NCI-H82 treated with DMSO at 0.1 percent for 48 hours (cell line): ENCODE measurements around the gene PREP.
A peak's percentile ranks its signal among the peaks of the same experiment; 100 is the strongest.

Source experiments
- DNase-seq: peaks from one replicate; lab custom pipeline; 2025; ENCODE audit not compliant: unreplicated experiment; lab: John Stamatoyannopoulos, UW

Gene PREP

DNA sequence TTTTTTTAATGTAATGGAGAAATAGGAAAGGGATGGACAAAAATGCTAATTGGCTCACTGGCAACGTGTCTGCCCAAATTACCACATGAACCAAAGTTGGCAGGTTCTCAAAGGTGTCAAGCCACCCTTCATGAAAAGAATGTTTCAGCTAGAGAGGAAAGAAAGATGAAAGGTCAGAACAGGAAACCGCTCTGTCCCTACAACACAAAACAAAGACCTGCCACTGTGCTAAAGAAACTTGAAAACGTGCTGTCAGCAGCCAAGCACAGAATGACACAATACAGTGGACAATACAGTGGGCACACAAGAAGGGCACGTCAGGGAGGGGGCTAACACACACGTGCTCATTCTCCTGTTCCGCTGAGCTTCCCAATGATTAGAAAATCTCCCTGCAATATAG is 4.9 kb downstream of the PREP start:
- DNase-seq = no peak

DNA sequence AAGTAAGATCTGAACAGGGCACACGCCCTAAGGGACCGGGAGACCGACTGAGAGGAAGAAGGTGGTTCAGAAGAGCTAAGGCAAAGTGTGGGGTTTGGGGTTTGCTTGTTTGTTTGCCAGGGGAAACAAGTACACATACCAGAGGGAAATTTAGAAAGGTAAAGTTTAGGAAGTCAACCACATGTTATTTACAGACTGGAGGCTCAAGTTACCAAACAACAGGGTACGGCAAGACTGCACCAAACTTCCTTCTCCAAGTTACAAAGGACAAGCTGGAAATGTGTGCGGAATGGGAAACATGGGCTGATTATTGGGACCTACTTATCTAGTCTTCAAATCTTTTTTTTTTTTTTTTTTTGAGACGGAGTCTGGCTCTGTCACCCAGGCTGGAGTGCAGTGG is 11.2 kb downstream of the PREP start:
- no peak for DNase-seq

DNA sequence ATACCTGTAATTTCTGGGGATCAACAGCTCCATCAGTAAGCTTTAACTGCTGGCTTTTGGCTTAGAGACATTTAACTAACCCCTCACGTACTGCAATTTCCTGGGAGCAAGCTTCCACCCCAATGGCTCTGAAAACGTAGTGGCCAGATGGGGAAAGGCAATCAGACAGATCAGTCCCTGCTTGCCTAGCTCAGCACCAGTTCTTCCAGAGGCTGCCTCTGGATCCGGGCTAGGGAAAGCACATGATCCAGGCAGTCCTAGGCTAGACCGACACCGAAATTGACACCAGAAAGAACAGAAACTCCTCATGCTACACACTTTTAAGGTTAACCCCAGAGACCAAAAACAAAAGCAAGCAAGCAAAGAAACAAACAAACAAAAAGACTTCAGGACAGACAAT is 13.3 kb downstream of the PREP start:
- no peak for DNase-seq

DNA sequence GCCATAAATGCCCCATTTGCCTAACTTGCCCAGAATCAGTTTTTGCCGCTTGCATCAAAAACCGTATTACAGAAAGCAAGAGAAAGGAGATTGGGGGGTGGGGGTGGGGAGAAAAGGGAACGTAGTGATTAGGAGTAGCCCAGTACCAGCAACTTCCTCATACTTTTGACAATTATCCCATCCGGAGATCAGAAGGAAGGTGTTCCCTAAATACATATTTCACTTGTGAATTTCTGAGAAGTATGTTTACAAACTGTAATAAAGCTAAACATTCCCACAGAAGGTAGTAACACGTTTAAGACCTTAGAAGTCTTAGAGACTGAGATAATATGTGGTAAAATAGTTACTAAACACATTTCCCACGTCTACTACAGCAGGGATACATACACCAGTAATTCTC is 14.5 kb downstream of the PREP start:
- DNase-seq = no peak

DNA sequence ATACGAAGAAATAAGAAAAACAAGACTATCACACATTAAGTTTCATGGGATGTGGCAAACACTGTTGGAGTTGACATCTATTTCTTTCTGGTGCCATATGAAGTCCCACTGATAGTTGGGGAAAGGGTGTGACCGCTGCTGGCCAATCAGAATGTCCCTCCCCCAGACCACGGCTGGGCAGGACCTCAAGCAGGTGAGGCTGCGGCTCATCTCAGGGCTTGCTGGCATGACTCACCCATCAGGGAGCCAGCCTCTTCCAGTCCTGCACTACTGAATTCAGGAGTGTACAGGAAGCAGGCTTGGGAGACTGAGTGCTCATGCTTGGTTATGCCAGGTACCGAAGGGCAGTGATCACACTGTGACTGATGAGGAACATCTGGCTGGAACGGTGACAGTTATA is 18.9 kb downstream of the PREP start:
- no peak for DNase-seq

DNA sequence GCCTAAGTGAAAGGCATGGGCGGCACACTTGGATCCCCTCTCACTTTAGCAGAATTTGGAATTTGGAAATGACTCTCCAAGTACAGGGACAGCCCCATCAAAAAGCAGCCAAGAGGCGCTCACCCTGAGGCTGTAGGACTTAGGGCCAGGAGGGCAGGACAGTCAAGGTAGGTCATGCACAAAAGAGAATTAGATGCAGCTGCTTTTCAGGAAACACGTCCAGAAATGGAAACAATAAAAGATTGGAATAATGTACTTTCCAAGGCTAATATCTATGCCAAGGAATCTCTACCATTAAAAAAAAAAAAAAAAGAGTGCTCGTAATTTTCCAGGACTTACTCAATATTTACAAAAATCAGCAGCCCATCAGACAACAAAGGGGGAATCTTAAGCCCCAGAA is 19.9 kb downstream of the PREP start:
- no peak for DNase-seq

DNA sequence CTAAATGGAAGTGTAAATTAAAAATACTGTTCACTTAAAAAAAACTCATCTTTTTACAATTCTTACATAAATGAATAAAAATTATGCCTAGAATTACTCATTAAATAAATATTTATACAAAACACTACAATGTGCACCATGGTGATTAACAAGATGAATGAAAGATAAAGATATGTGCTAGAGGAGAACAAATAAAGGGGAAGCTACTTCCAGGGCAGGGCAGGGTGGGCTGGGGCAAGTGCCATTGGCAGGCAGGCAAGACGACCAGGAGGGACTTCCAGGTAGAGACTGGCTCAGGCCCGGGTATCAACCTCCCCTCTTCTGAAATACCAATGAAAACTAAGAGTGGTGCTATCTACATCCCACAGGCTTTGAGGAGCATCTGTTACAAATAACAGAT is 20.4 kb downstream of the PREP start:
- no peak for DNase-seq

DNA sequence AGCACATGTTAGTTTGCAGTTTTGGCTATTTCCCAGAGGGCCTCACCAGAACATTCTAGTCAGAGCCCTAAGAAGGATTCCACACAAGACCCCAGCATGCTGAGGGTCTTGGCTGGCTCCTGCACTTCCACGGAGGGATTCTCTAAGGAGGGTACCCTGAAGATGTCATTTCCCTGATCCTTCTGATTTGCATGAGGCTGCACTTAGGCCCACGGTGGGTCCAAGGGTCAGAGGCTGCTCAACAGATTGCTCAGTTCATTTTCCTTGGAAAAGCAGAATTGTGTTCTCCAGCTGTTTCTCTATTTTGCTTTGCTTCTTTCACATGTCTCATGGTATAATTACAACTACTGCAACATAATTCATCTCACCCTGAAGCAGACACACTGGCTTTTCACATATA is 22.2 kb downstream of the PREP start:
- no peak for DNase-seq

DNA sequence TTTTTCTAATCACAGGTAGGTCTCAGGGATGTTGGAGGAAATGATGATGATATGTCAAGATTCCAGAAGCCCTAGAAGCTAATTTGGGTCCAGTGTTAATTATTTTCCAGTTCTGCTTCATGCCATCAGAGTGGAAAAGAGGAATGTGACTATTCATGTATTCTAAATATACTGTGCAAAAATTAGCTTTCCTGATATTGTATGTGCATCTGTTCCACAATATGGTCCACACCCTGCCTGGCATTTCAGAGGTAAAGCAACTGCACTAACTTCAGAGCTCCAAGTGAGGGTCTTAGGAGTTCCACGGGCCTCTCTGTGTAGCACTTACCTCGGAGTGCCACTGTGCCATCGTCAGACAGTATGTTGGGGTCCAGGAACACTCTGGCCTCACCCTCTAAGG is 27.1 kb downstream of the PREP start:
- no peak for DNase-seq

DNA sequence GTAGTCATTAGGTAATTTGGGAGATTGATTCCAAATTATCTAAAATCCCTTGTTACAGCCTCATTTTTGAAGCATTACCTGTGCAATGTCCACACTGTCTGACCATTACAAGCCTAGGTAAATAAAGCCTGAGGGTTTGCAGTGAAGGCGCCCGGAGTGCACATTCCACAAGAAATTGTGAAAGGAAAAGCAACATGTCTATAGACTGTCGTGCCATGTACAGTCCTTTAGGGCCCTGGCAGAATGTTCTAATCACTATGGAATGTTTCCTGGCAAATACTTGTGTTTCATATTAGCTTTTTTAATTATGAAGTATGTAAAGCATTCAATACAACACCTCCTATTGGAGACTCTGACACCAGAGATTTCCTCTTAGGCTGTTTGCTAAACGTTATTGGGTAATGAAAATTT is 28.9 kb downstream of the PREP start:
- no peak for DNase-seq

DNA sequence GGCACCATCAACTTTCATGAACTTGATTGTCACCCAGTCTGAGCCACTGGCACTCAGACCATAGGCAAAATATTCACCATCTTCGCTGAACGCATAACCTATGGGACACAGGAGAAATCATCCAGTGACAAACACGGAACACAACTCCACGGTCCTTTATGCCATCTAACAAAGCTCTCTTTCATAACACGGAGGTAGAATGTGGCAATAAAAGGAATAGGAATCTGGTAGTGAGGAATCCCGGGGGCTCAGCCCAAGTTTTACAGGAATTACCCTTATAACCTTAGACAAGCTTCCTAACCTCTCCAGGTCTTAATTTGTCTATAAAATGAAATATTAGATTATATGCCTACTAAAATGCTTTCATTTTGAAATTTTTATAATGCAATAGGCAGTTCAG is 29.4 kb downstream of the PREP start:
- no peak for DNase-seq

DNA sequence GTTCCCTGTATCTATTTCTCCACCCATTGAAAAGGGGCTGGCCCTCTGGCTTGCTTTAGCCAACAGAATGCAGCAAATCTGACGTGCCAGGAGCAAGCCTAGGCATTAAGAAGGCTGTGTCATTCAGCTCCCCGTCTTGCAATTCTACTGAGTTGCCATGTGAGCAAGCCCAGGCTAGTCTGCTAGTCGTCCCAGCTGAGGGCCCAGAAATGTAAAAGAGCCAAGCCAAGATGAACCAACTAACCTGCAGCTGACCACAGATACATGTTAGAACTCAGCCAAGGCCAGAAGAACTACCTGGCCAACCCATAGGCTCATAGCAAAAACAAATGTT is 30.1 kb downstream of the PREP start:
- DNase-seq = no peak

DNA sequence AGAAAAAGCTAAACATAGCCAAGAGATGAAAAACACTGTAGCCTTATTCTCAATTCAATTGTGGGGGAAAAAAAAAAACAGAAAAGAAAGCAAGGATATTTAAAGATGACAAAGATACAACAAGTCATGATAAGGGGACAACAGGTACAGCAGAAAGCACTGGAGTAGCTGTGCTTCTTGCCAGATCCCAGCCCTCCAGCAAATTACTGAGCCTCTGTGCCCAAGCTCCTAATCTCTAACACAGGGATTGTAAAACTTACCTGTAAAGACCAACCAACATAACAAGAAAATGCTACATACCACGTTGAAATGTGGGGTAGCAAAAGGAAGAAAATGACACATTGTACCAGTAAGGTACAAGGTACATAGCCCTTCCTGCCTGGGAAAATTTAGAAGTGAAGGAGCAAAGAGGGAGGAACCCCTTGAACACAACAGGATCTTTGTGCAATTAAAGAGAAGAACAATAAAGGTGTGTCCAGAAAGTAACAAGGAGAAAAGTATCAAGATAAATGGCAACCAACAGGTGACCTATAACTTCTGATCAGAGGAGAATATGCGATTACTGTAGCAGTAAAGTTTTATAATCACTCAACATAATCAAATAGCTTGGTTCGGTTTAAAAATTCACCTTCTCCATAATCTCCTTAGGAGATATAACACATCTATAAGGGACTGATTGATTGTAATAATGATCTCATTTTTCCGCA is 30.6 kb downstream of the PREP start:
- no peak for DNase-seq

DNA sequence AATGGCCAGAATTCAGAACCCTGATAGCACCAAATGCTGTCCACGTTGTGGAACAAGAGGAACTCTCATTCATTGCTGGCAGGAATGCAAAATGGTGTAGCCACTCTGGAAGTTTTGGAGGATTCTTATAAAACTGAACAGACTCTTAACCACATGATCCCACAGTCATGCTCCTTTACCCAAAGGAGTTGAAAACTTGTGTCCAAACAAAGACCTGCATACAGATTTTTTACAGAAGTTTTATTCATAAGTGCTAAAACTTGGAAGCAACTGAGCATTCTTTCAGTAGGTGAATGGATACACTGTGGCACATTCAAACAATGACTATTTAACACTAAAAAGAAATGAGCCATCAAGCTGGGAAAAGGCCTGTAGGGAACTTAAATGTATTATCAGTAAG is 32.5 kb downstream of the PREP start:
- DNase-seq = no peak

DNA sequence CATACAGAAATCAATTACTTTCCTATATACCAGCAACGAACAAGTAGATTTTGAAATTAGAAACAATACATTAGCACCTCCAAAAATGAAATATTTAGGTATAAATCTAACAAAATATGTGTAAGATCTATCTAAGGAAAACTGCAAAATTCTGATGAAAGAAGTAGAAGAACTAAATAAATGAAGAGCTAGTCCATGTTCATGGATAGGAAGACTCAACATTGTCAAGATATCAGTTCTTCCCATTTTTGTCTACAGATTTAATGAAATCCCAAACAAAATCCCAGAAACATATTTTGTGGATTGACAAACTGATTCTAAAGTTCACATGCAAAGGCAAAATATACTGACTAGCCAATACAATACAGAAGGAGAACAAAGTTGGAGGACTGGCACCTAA is 33.7 kb downstream of the PREP start:
- no peak for DNase-seq

DNA sequence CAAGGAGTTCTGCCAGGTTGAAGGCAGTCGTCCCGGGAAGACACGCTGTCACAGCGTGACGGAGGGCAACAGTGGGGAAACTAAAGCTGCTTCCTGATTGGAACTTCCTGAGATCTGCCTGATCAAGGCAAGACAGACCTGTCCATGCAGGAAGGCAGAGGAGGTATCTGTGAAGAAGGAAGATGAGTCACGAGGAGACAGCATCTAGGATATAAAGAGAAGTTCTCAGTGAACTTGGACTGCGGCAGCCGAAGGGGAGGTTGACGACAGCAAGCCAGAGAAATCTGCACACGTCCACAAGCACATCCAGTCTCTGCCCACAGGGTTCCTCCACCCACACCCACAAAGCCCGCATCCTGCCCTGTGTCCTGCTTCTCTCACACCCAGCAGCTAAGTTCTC is 38.6 kb downstream of the PREP start:
- DNase-seq = no peak

DNA sequence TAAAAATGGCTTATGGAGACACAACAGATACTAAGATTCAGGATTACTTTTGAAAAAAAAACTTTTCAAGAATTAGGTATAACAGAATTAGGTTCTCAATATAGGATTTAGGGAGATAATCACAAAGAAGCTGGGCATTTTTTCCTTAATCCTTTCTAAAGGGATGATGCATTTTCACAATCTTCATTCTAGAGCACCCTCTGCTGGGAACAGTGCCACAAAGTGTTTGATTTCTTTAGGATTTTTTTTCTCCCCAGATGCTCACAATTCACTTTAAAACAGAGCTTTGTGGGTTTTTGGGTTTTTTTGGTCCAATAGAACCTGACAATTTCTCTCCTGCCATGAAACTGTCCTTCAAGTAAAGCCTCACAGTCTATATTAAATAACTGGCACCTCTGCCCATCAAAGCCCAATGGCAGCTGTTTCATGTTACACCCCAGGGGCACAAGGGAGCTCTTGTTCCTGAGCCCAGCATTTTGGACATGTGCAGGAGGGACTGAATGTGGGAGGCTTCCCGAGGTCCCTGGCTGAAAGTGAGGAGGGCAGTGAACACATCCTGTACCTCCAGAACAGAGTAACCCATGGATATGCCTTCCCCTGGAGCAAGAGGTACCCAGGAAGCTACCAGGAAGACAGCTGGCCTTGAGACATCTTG is 39.7 kb downstream of the PREP start:
- DNase-seq = peak; percentile 40

DNA sequence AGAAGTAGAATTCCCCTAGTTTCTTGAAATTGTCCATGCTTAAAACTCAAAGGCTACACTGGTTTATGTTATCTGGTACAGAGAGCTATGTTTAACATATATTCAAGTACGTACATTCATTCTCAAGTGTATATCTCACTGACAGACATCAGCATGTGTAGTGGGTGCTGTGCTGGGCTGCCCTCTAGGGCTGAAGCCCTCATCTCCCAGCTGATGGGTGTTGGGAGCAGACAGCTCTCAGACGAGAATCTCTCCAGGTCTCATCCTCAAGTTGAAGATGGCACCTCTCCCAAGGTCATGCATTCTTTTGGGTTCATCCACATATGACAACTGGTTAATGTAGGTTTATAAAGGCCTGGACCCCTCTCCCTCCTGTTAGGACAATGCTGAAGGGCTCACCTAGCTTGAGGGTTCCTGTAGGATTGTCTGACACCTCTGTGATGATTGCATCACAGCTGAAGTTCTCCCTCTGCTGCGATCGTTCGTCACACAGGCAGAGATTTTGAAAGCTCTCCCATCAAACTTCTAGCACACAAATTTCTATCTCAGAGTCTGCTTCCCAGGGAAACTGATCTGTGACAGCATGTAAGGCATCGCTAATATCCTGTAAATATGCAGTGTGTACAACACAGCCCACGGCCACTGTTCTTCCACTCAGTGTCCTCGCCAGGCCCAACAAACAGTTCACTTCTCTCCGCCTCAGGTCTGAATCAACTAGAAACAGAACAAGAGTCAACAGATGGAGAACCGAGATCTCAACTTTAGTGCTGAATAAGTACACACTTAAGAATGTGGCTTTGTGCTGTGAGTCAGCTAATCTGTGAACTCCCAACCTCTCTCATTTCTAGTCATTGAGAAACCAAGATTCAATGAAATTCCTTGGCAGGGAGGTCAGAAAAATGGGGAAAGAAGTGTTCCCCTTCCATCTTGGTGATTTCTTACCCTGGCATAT is 43.2 kb downstream of the PREP start:
- no peak for DNase-seq

DNA sequence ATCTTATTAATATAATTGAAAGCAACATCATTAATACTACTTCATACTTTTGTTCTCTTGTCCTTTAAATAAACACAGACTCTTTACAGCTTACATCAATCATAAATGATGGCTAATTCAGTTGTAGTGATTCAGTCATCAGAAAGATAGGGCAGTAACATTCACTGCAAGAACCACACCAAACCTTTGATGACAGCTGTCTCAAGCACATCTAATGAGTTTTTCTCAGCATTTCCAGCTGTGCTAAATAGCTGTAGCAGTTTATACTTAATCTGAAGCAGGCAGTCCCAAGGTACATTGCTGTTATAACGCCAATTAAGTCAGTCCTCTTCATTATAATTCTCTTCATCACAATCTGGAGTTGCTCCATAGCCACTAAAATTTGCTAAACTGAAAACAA is 45.7 kb downstream of the PREP start:
- no peak for DNase-seq

DNA sequence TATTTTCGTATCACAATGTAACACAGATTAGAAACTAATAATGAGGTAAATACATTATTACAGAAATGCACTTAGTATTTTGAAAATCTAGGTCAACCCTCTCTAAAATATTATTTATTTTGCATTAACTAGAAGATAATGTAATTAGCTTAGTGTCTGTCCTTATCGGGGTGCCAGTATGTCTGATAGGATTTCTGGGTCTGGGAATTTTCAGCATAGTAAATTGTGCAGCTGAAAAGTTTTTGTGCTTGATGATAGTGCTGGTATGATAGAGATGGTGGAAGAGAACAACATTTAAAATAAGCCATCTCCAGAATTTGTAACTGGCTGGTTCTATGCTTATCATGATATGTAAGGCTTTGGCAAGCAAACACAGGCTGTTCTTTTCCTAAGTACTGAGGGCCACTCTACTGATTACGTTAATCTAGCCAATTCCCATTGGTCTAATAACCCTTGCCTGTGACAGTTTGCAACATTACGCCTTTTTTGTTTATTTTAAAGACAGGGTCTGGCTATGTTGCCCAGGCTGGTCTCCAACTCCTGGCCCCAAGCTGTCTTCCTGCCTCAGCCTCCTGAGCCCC is 50.8 kb downstream of the PREP start:
- no peak for DNase-seq

DNA sequence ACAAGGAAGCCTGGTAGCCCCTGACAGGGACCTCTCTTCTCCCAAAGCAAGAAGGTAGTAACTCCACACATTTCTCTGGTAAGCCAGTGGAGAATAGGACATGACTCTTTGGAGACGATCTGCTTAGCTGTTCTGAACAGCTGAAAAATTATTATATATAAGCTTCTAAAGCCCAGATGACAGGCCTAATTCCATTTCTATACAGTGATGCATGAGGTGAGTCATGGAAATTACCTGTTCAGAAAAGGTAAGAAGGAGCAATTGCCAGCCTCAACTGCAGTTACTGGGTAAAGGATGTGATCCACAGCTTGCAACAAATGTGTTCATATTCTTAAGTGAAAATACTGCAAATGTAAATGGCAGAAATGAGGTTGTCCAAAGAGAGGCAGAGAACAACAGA is 54.0 kb downstream of the PREP start:
- DNase-seq = no peak

DNA sequence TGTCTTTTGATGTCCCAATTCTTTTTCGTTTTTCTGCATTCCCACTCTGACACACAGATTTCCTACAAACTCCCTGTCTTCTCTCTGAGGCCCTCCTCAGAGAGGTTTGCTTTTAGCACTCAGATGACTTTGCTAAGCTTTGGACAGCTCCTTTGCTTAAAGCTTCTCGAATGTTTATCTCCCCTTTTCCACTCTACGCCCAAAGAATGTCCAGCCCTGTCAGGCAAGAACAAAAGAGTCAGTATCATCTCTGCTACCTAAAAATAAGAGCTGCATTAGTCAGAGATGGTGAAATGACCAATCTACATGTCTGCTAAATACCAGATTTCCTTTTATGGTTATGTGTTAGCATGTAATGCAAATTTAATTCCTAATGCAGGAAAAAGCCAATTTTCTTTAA is 56.8 kb downstream of the PREP start:
- no peak for DNase-seq
